Measurements from ENCODE around the gene H6PD.
A peak's percentile ranks its signal among the peaks of the same experiment; 100 is the strongest.

Gene H6PD

GRCh38 chr1:9241891-9242290 is 7.3 kb downstream of the H6PD start:
- DNase-seq (ENCODE audit: low spot score) = no peak

DNA sequence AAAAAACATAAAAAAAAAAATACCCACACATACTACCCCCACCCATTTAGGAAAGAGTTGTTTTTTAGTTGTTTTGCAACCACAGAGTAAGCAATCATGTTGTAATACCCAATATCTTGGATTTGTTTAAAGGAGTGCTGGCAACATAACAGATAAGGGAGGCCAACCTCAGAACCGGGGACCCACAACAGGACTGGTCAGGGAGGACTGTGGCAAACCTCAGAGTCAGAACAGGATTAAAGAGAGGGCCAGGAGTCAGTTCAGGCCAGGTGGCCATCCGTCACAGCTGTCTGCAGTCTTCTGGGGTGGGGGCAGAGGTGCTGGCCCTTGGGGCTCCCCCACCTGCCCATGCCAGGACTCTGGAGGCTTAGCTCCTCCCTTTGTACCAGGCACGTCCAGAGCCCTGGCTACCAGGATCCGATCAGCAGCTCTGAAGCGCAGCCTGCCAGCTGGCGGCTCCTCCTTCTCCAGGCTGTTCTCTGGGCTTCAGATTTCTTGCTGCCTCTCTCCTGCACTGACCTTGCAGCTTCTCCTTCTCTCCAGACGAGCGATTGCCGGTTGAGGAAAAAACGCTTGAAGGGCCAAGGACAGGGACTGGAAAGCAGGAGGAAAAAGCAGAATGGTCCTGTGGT is 7.9 kb downstream of the H6PD start:
- DNase-seq (ENCODE audit: low spot score) = peak; percentile 92

DNA sequence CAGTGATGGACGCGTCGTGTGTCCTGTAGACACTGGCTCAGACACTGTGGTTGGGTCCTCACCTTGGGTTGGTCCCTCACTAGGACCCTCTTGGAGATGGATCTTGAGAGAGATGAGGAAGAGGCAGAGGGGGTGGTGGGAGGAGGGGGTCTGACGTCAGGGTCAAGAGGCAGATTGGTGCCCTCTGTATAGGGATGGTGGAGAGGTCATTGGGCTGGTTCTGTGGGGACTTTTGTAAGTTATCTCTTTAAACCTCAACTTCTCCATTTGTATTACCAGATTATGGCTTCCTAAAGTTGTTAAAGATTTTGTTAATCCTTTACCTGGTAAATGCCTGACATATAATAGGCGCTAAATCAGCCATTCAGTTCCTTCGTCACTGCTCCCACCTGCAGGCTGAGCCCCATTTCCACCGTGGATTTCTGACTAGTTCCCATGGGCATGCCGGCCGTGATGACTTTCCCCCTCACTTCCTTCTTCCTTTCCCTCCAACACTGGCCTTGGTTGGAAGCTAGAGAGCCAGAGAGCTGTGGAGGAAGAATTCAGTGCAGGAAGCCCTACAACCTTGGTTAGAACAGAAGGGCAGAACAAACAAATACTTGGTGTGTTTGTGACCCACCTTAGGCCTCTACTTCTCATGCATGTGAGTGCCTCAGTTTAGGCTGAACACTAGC is 8.6 kb downstream of the H6PD start:
- no peak for DNase-seq (ENCODE audit: low spot score)

- no peak for DNase-seq (ENCODE audit: low spot score)
Measured at GRCh38 chr1:9244501-9245229, 10.1 kb downstream of the H6PD start.

GRCh38 chr1:9245230-9245619 is 10.7 kb downstream of the H6PD start:
- no peak for DNase-seq (ENCODE audit: low spot score)

GRCh38 chr1:9245661-9246060 is 11.1 kb downstream of the H6PD start:
- DNase-seq (ENCODE audit: low spot score) = no peak

DNA sequence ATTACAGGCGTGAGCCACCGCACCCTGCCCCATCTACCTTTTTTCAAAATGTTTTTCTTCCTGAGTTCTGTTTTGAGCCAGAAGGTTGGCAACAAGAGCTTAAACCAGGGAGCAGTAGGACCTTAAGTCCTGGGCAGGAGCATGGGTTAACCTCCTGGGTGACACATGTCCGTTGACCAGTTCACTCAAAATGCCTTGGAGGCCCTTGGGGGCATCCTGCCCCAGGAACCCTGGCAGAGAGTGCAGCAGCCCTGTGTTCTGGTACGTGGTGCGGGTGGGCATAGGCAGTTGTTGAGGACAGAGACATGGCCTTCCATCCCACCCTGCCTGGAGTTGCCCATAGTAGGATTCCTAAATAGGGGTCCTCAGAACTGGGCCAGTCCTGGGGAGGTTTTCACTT is 11.6 kb downstream of the H6PD start:
- DNase-seq (ENCODE audit: low spot score) = no peak

DNA sequence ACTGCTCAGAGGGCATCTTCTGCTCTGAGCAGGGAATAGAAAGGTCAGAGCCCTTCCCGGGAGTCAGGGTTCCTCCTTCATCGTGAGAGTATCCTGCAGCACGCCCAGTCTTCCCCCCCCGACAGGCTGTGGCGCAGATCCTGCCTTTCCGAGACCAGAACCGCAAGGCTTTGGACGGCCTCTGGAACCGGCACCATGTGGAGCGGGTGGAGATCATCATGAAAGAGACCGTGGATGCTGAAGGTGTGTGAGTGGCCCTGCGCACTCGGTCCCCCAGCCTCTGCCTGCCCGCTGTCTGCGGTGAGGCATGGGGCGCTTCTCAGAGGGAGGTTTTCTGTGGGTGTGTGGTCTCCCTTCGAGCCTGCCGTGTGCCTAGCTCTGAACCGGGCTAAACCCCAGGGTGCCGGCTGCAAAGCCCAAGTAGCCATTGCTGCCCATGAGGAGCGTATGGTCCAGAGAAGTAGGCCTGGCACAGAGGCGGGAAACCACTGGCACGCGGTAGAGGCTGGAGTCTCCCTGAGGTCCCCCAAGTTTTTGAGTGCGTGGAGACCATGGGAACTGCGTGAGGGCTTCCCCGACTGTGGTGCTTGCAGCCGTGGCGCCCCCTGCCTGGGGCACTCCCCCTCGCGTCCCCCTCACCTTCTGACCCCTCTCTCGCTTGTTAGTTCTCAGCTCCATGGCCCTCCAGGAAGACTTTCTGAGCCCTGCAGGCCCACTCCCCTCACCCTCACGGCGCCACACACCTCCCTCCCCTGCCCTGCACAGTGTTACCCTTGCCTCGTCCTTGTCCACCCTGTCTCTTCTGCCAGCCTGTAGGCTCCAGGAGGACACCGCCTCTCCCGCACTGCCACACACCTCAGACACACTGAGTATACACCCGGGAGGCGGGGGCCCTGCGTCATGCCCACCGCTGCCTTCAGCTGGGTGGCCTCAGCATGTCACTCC is 12.5 kb downstream of the H6PD start:
- DNase-seq (ENCODE audit: low spot score) = no peak

- DNase-seq (ENCODE audit: low spot score) = no peak
Measured at GRCh38 chr1:9247894-9248293, 13.3 kb downstream of the H6PD start.

DNA sequence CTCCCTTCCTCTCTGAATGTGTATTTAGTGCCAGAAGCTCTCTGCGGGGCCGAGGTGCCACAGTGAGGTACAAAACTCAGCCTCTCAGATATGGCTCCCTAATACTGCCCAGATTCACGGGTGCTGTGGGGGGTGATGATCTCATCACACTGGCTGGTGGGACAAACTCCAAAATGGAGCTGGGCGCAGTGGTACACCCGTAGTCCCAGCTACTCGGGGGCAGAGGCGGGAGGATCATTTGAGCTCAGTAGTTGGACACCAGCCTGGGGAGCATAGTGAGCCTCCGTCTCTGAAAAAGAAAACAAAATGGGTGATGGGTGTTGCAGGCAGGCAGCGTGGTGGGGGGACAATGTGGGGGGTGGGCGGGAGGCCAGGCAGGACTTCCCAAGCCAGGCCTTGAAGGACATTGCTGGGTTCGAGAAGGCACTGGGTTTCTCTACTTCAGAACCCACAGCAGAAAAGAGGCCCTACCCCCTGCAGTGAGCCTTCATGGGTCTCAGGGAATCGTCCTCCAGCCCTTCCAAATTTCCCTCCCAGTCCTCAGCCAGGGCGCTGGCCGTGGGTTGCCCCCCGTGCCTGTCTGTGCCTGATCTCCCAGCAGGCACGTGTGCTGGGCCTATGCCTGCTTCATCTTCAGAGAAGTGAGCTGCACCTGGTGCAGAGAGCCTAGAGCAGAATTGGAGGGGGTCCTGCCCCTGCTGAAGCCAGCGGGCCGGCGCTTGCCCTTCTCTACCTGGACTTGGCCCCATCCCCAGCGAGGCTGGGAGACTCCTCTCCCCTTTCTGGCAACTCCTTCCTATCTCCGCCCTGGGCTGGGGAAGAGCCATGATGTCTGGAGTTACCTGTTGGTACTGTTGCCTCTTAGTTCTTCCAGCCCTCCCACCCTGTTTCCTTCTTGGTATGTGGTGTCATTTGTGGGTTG is 14.0 kb downstream of the H6PD start:
- DNase-seq (ENCODE audit: low spot score) = no peak

GRCh38 chr1:9249263-9249533 is 14.6 kb downstream of the H6PD start:
- no peak for DNase-seq (ENCODE audit: low spot score)

GRCh38 chr1:9249534-9250410 is 15.2 kb downstream of the H6PD start:
- no peak for DNase-seq (ENCODE audit: low spot score)

GRCh38 chr1:9250411-9251381 is 16.1 kb downstream of the H6PD start:
- no peak for DNase-seq (ENCODE audit: low spot score)

- no peak for DNase-seq (ENCODE audit: low spot score)
Measured at GRCh38 chr1:9251501-9251900, 16.9 kb downstream of the H6PD start.

DNA sequence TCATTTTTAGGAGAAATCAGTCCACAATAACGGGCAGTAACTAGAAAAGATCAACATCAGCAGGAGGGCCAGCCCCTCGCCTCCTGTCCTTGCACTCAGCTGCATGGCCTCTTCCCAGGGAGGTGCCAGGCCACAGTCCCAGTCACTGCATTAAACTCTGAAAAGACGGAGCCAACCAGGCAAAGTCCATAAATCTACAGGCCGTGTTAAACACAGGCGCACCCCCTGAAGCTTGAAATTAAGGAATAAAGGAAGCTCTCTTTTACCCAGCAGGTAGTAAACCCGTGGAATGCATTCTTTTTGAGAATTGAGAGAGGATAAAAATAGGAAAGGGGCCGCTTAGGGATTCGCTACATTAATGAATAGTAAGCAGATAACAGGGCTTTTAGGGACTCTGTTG is 18.4 kb downstream of the H6PD start:
- no peak for DNase-seq (ENCODE audit: low spot score)

- DNase-seq (ENCODE audit: low spot score) = no peak
Measured at GRCh38 chr1:9253453-9254105, 19.0 kb downstream of the H6PD start.

DNA sequence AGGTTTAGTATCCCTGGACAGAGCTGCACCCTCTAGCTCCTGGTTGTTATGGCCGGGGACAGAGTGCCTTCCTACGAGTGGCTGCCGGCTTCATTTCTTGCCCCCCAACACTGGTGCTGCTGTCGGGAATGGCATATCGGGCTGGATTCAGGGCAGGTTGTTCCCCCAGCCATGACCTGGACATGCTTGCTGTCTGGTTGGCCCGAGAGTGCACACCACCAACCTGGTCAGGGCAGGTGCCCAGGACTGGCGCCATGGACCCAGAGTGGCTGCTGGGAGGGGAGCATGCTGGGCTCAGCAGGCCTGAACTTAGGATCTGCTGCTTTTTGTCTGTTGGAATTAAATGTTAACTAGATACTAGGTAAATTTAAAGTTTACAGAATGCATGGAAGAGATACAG is 21.8 kb downstream of the H6PD start:
- no peak for DNase-seq (ENCODE audit: low spot score)

DNA sequence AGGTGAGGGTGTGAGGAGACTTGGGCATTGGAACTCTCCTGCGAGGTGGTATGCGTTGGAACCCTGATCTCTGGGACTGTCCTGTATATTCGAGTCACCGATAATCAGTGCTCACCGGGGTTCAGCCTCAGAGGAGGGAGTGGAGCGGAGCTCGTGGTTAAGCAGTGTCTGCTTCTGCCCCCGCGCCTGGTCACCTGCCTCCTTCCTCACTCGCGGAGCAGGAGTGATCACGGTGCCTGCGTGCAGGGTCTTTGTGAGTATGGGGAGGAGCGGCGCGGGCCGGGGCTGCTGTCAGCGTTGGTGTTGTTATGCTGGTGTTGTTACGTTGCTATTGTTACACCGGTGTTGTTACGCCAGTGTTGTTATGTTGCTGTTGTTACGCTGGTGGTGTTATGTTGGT is 23.3 kb downstream of the H6PD start:
- DNase-seq (ENCODE audit: low spot score) = no peak

- DNase-seq (ENCODE audit: low spot score) = no peak
Measured at GRCh38 chr1:9258629-9259028, 24.1 kb downstream of the H6PD start.

Measured in pons (tissue), 1 donor.